ENCODE results near the gene NR0B2.
A peak's percentile ranks its signal among the peaks of the same experiment; 100 is the strongest.

Gene NR0B2

GRCh38 chr1:26913754-26914619 is at the start of gene NR0B2:
Gene NR0B2, minus strand, starts transcription at chr1:26913975. Its CDS starts 35 bp downstream, at chr1:26913940.
- H3K4me1 ChIP-seq (ENCODE audit: control insufficient read depth in 1 of 2, insufficient read depth in 2 of 2, low read length in 2 of 2) = no peaks in the 10 kb centered on the region
- no peaks in the 10 kb centered on the region for H3K27me3 ChIP-seq (ENCODE audit: low read depth, low read length)
- peak within 1 kb of the TSS; percentile 75 for H3K27ac ChIP-seq (ENCODE audit: low read length)
- H3K9me3 ChIP-seq (ENCODE audit: control insufficient read depth in 1 of 2, low read length in 2 of 2) = no peaks in the 10 kb centered on the region
- H3K36me3 ChIP-seq (ENCODE audit: control insufficient read depth in 1 of 2, insufficient read depth in 2 of 2, low read length in 2 of 2) = no peaks in the 10 kb centered on the region
- H3K4me3 ChIP-seq (ENCODE audit: low read depth in 1 of 2, low read length in 2 of 2) = peak within 1 kb of the TSS in 1 of 2 donors; percentile 66

GRCh38 chr1:26961826-26962225 is 48.1 kb upstream of the NR0B2 start:
- Histone ChIP-seq H3K9me3 (ENCODE audit: control insufficient read depth in 1 of 2, low read length in 2 of 2) (no peaks in the 10 kb centered on the region), H3K36me3 (ENCODE audit: control insufficient read depth in 1 of 2, insufficient read depth in 2 of 2, low read length in 2 of 2) (no peaks in the 10 kb centered on the region), H3K27ac (ENCODE audit: low read length) (no peak overlapping the region), H3K4me3 (ENCODE audit: low read depth in 1 of 2, low read length in 2 of 2) (no peak overlapping the region), H3K4me1 (ENCODE audit: control insufficient read depth in 1 of 2, insufficient read depth in 2 of 2, low read length in 2 of 2) (peaks cover 0 to 8% of the 10 kb centered on the region in 2 donors), H3K27me3 (ENCODE audit: low read depth, low read length) (peaks cover 28% of the 10 kb centered on the region)

GRCh38 chr1:26960625-26960966 is 46.8 kb upstream of the NR0B2 start:
- peaks cover 0 to 8% of the 10 kb centered on the region in 2 donors for H3K4me1 ChIP-seq (ENCODE audit: control insufficient read depth in 1 of 2, insufficient read depth in 2 of 2, low read length in 2 of 2)
- H3K27ac ChIP-seq (ENCODE audit: low read length) = peak overlapping the region; percentile 63
- peak overlapping the region in 1 of 2 donors; percentile 48 for H3K4me3 ChIP-seq (ENCODE audit: low read depth in 1 of 2, low read length in 2 of 2)
- peaks cover 28% of the 10 kb centered on the region for H3K27me3 ChIP-seq (ENCODE audit: low read depth, low read length)
- H3K9me3 ChIP-seq (ENCODE audit: control insufficient read depth in 1 of 2, low read length in 2 of 2) = peaks cover 5 to 7% of the 10 kb centered on the region in 2 donors
- no peaks in the 10 kb centered on the region for H3K36me3 ChIP-seq (ENCODE audit: control insufficient read depth in 1 of 2, insufficient read depth in 2 of 2, low read length in 2 of 2)

GRCh38 chr1:26959722-26960624 is 46.2 kb upstream of the NR0B2 start, which contains the start of gene KDF1:
Gene KDF1, minus strand, starts transcription at chr1:26960468. Its CDS starts 8,088 bp downstream, at chr1:26952380.
- Histone ChIP-seq H3K4me3 (ENCODE audit: low read depth in 1 of 2, low read length in 2 of 2) (peak within 1 kb of the TSS; percentile 48 to 51), H3K27ac (ENCODE audit: low read length) (peak within 1 kb of the TSS; percentile 63), H3K27me3 (ENCODE audit: low read depth, low read length) (peaks cover 28% of the 10 kb centered on the region), H3K9me3 (ENCODE audit: control insufficient read depth in 1 of 2, low read length in 2 of 2) (peaks cover 5 to 11% of the 10 kb centered on the region in 2 donors), H3K36me3 (ENCODE audit: control insufficient read depth in 1 of 2, insufficient read depth in 2 of 2, low read length in 2 of 2) (no peaks in the 10 kb centered on the region), H3K4me1 (ENCODE audit: control insufficient read depth in 1 of 2, insufficient read depth in 2 of 2, low read length in 2 of 2) (peaks cover 0 to 8% of the 10 kb centered on the region in 2 donors)

- Histone ChIP-seq H3K27me3 (ENCODE audit: low read depth, low read length) (peaks cover 28% of the 10 kb centered on the region), H3K4me3 (ENCODE audit: low read depth in 1 of 2, low read length in 2 of 2) (peak overlapping the region in 1 of 2 donors; percentile 26)
These were observed 45.5 kb upstream of the NR0B2 start for GRCh38 chr1:26959270-26959669.

GRCh38 chr1:26957306-26957705 is 43.5 kb upstream of the NR0B2 start:
- Histone ChIP-seq H3K27ac (ENCODE audit: low read length) (no peak overlapping the region), H3K9me3 (ENCODE audit: control insufficient read depth in 1 of 2, low read length in 2 of 2) (peaks cover 5 to 11% of the 10 kb centered on the region in 2 donors), H3K36me3 (ENCODE audit: control insufficient read depth in 1 of 2, insufficient read depth in 2 of 2, low read length in 2 of 2) (no peaks in the 10 kb centered on the region), H3K4me1 (ENCODE audit: control insufficient read depth in 1 of 2, insufficient read depth in 2 of 2, low read length in 2 of 2) (peaks cover 0 to 8% of the 10 kb centered on the region in 2 donors), H3K4me3 (ENCODE audit: low read depth in 1 of 2, low read length in 2 of 2) (no peak overlapping the region), H3K27me3 (ENCODE audit: low read depth, low read length) (peaks cover 28% of the 10 kb centered on the region)

More at GRCh38 chr1:26959270-26959669, 45.5 kb upstream of the NR0B2 start:
- Histone ChIP-seq H3K4me1 (ENCODE audit: control insufficient read depth in 1 of 2, insufficient read depth in 2 of 2, low read length in 2 of 2) (peaks cover 0 to 8% of the 10 kb centered on the region in 2 donors), H3K9me3 (ENCODE audit: control insufficient read depth in 1 of 2, low read length in 2 of 2) (peaks cover 5 to 11% of the 10 kb centered on the region in 2 donors), H3K36me3 (ENCODE audit: control insufficient read depth in 1 of 2, insufficient read depth in 2 of 2, low read length in 2 of 2) (no peaks in the 10 kb centered on the region), H3K27ac (ENCODE audit: low read length) (no peak overlapping the region)

GRCh38 chr1:26956321-26956720 is 42.5 kb upstream of the NR0B2 start:
- Histone ChIP-seq H3K36me3 (ENCODE audit: control insufficient read depth in 1 of 2, insufficient read depth in 2 of 2, low read length in 2 of 2) (no peaks in the 10 kb centered on the region), H3K4me1 (ENCODE audit: control insufficient read depth in 1 of 2, insufficient read depth in 2 of 2, low read length in 2 of 2) (peaks cover 0 to 8% of the 10 kb centered on the region in 2 donors), H3K9me3 (ENCODE audit: control insufficient read depth in 1 of 2, low read length in 2 of 2) (peaks cover 5 to 11% of the 10 kb centered on the region in 2 donors), H3K27ac (ENCODE audit: low read length) (no peak overlapping the region), H3K4me3 (ENCODE audit: low read depth in 1 of 2, low read length in 2 of 2) (no peak overlapping the region), H3K27me3 (ENCODE audit: low read depth, low read length) (peaks cover 28% of the 10 kb centered on the region)

GRCh38 chr1:26953374-26953773 is 39.6 kb upstream of the NR0B2 start:
- Histone ChIP-seq H3K27me3 (ENCODE audit: low read depth, low read length) (peaks cover 3% of the 10 kb centered on the region), H3K27ac (ENCODE audit: low read length) (no peak overlapping the region), H3K4me3 (ENCODE audit: low read depth in 1 of 2, low read length in 2 of 2) (no peak overlapping the region), H3K4me1 (ENCODE audit: control insufficient read depth in 1 of 2, insufficient read depth in 2 of 2, low read length in 2 of 2) (no peaks in the 10 kb centered on the region), H3K36me3 (ENCODE audit: control insufficient read depth in 1 of 2, insufficient read depth in 2 of 2, low read length in 2 of 2) (no peaks in the 10 kb centered on the region), H3K9me3 (ENCODE audit: control insufficient read depth in 1 of 2, low read length in 2 of 2) (peaks cover 5 to 11% of the 10 kb centered on the region in 2 donors)

- no peak overlapping the region for H3K4me3 ChIP-seq (ENCODE audit: low read depth in 1 of 2, low read length in 2 of 2)
- peaks cover 0 to 5% of the 10 kb centered on the region in 2 donors for H3K36me3 ChIP-seq (ENCODE audit: control insufficient read depth in 1 of 2, insufficient read depth in 2 of 2, low read length in 2 of 2)
- H3K4me1 ChIP-seq (ENCODE audit: control insufficient read depth in 1 of 2, insufficient read depth in 2 of 2, low read length in 2 of 2) = no peaks in the 10 kb centered on the region
- H3K9me3 ChIP-seq (ENCODE audit: control insufficient read depth in 1 of 2, low read length in 2 of 2) = peaks cover 5 to 11% of the 10 kb centered on the region in 2 donors
- H3K27ac ChIP-seq (ENCODE audit: low read length) = no peak overlapping the region
- H3K27me3 ChIP-seq (ENCODE audit: low read depth, low read length) = peaks cover under 1% of the 10 kb centered on the region
These were observed 38.2 kb upstream of the NR0B2 start for GRCh38 chr1:26951821-26952497.

GRCh38 chr1:26951216-26951615 is 37.4 kb upstream of the NR0B2 start:
- H3K9me3 ChIP-seq (ENCODE audit: control insufficient read depth in 1 of 2, low read length in 2 of 2) = peaks cover 3 to 8% of the 10 kb centered on the region in 2 donors
- H3K4me1 ChIP-seq (ENCODE audit: control insufficient read depth in 1 of 2, insufficient read depth in 2 of 2, low read length in 2 of 2) = no peaks in the 10 kb centered on the region
- H3K27ac ChIP-seq (ENCODE audit: low read length) = no peak overlapping the region
- H3K27me3 ChIP-seq (ENCODE audit: low read depth, low read length) = no peaks in the 10 kb centered on the region
- H3K4me3 ChIP-seq (ENCODE audit: low read depth in 1 of 2, low read length in 2 of 2) = no peak overlapping the region
- H3K36me3 ChIP-seq (ENCODE audit: control insufficient read depth in 1 of 2, insufficient read depth in 2 of 2, low read length in 2 of 2) = peaks cover 0 to 9% of the 10 kb centered on the region in 2 donors

Data from muscle layer of duodenum (tissue), 2 donors.